Immature natural killer cell (primary cell): ENCODE data around the gene CHIA. TPM values are rescaled to one million over a fixed set of nuclear protein-coding genes. Genes with fewer than 3 reads are reported as not detected.

ENCODE experiments used
- DNase-seq, 3 donors: peaks; one replicate each; pipeline ENCODE4 v3.0.0; 2022; ENCODE audit warnings: mixed read lengths in 1 of 3
- H3K27ac Mint-ChIP-seq, 6 donors: one replicate each; pipeline ENCODE4 v1.8.0; 2020; ENCODE audit warnings: mixed read lengths in 6 of 6, mild to moderate bottlenecking in 5 of 6, inconsistent platforms in 4 of 6, moderate library complexity in 3 of 6
- H3K27me3 Mint-ChIP-seq, 3 donors: one replicate each; pipeline ENCODE4 v1.8.0; 2020 to 2021; ENCODE audit warnings: low read depth in 3 of 3, mild to moderate bottlenecking in 3 of 3, mixed read lengths in 3 of 3, moderate library complexity in 3 of 3, inconsistent platforms in 1 of 3
- H3K36me3 Mint-ChIP-seq, 3 donors: one replicate each; pipeline ENCODE4 v1.8.0; 2020; ENCODE audit warnings: mixed read lengths in 3 of 3, inconsistent platforms in 2 of 3, mild to moderate bottlenecking in 2 of 3
- H3K4me1 Mint-ChIP-seq, 2 donors: one replicate each; pipeline ENCODE4 v1.8.0; 2020; ENCODE audit warnings: inconsistent platforms in 2 of 2, mild to moderate bottlenecking in 2 of 2, mixed read lengths in 2 of 2, moderate library complexity in 1 of 2
- H3K4me3 Mint-ChIP-seq, 5 donors: one replicate each; pipeline ENCODE4 v1.8.0; 2020; ENCODE audit warnings: mild to moderate bottlenecking in 5 of 5, mixed read lengths in 5 of 5, inconsistent platforms in 3 of 5, moderate library complexity in 3 of 5
- H3K9me3 Mint-ChIP-seq, 6 donors: one replicate each; pipeline ENCODE4 v1.8.0; 2020; ENCODE audit warnings: mild to moderate bottlenecking in 6 of 6, mixed read lengths in 6 of 6, inconsistent platforms in 4 of 6, moderate library complexity in 3 of 6
- polyA plus RNA-seq, 3 donors: library from polyadenylated mRNA; unstranded; fragments of 300-500 nt; fragmentation: Illumina TruSeq; gene quantifications; one replicate each; pipeline ENCODE4 v1.2.3, GENCODE V29; 2021

The CHIA gene
- polyA plus RNA-seq, result not detected

GRCh38 chr1:111290630-111291029 lies at the start of gene CHIA:
TSS of gene CHIA (plus strand) at chr1:111290851. CDS start at chr1:111310468, 19,617 bp downstream.
- H3K27me3 Mint-ChIP-seq, result peaks cover 0 to 3% (median 0%) of the 10 kb centered on the region in 3 donors
- H3K4me3 Mint-ChIP-seq, result no peak within 1 kb of the TSS
- no peak for DNase-seq
- H3K9me3 Mint-ChIP-seq, result no peaks in the 10 kb centered on the region
- no peaks in the 10 kb centered on the region for H3K4me1 Mint-ChIP-seq
- H3K27ac Mint-ChIP-seq, result no peak within 1 kb of the TSS
- H3K36me3 Mint-ChIP-seq, result no peaks in the 10 kb centered on the region

GRCh38 chr1:111241797-111242196 lies 48.9 kb upstream of the CHIA start:
- peaks cover 0 to 1% (median 0%) of the 10 kb centered on the region in 6 donors for H3K9me3 Mint-ChIP-seq
- peaks cover 49 to 80% (median 63%) of the 10 kb centered on the region in 3 donors for H3K36me3 Mint-ChIP-seq
- H3K27ac Mint-ChIP-seq, result peak overlapping the region in 1 of 6 donors; percentile 32
- H3K27me3 Mint-ChIP-seq, result peaks cover 0 to 3% (median 0%) of the 10 kb centered on the region in 3 donors
- peaks cover 0 to 6% of the 10 kb centered on the region in 2 donors for H3K4me1 Mint-ChIP-seq
- H3K4me3 Mint-ChIP-seq, result no peak overlapping the region
- no peak for DNase-seq

DNA sequence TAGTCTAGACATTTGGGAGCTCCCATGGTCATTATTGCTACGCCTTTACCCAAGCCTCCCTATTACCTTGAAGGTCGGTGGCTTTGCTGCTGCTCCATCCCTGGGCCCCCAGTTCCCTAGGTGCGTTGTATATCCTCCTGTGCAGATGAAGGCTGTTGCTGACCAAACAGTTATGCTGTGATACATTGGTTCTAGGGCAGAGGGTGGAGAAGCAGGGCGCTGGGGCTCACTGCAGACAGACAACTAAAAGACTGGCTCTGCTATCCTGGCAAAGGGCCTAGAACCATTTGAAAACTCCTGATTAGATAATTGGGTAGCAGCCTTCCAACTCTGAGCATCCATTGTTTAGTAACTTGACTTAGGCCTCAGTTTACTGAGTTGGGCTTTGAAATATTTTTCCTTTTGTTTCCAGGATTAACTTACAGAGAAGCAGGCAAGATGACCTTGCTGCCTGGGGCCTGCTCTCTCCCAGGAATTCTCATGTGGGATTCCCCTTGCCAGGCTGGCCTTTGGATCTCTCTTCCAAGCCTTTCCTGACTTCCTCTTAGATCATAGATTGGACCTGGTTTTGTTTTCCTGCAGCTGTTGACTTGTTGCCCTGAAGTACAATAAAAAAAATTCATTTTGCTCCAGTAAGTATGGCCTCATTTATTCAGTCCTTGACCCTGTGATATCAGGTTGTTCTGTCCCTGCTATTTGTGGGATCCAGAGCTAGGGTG lies 47.7 kb upstream of the CHIA start:
- Mint-ChIP-seq H3K27ac (peak overlapping the region in 1 of 6 donors; percentile 31), H3K27me3 (peaks cover 0 to 3% (median 2%) of the 10 kb centered on the region in 3 donors), H3K4me1 (no peaks in the 10 kb centered on the region), H3K36me3 (peaks cover 39 to 73% (median 52%) of the 10 kb centered on the region in 3 donors), H3K9me3 (peaks cover 0 to 1% (median 0%) of the 10 kb centered on the region in 6 donors), H3K4me3 (no peak overlapping the region)
- no peak for DNase-seq

DNA sequence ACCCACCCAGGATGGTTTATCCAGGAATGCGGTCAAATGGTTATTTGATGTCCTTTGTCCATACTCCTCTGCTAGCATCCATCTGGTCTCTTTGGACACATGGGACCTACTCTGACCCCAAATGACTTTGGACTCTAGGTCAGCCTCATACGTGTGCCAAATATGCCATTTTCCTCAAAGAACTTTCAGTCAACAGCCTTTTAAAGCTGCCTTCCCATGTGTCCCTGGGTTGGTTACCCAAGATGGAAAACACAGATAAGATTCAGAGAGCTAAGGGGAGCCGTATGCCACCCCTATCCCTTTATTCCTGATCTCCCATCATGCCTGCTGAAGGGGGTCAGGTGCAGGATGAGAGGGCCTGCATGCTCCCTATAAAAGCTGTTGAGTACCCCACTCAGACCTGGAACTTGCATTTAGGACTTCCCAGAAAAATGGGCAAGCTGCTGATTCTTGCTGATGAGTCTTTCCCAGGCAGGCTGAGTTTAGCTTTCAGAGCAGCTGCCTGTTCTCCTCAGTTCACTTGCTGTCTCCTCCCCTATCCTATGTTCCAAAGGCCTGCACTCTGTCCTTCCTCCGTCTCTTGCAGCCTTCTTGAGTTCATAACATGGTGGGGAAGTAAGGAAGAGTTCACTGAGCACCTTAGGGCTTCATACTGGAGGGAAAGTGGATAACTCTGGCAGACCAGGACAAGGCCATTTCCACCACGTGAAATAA lies 43.4 kb upstream of the CHIA start:
- peaks cover 13 to 18% of the 10 kb centered on the region in 2 donors for H3K4me1 Mint-ChIP-seq
- peaks cover 9 to 31% (median 21%) of the 10 kb centered on the region in 3 donors for H3K36me3 Mint-ChIP-seq
- DNase-seq, result no peak
- H3K9me3 Mint-ChIP-seq, result no peaks in the 10 kb centered on the region
- no peak overlapping the region for H3K4me3 Mint-ChIP-seq
- no peak overlapping the region for H3K27ac Mint-ChIP-seq
- H3K27me3 Mint-ChIP-seq, result peaks cover 0 to 2% (median 0%) of the 10 kb centered on the region in 3 donors

DNA sequence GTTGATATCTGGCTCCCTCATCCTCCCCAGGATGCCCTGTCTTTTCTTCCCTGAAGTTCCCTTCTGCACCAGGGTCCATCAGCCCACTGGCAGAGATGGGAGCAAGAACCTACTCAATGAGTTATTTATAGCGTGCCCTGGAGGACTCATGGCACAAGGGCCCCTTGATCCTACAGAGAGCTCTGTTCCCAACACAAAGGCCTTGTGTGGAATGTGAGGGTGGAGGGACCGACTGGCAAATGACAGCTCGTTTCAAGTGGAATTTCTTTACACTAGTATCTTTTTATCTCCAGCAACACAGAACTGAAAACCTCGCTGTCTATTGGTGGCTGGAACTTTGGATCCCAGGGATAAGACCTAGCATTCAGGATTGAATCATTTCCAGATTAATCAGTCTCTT lies 40.7 kb upstream of the CHIA start:
- Mint-ChIP-seq H3K36me3 (peaks cover 0 to 22% (median 0%) of the 10 kb centered on the region in 3 donors), H3K27ac (no peak overlapping the region), H3K4me1 (peaks cover 13 to 21% of the 10 kb centered on the region in 2 donors), H3K27me3 (peaks cover 0 to 2% (median 0%) of the 10 kb centered on the region in 3 donors), H3K4me3 (no peak overlapping the region), H3K9me3 (no peaks in the 10 kb centered on the region)
- no peak for DNase-seq

GRCh38 chr1:111251570-111251969 lies 39.1 kb upstream of the CHIA start:
- Mint-ChIP-seq H3K4me1 (peaks cover 13 to 21% of the 10 kb centered on the region in 2 donors), H3K36me3 (peaks cover 0 to 10% (median 0%) of the 10 kb centered on the region in 3 donors), H3K9me3 (no peaks in the 10 kb centered on the region), H3K4me3 (peak overlapping the region in 2 of 5 donors; percentile 18 to 46), H3K27me3 (peaks cover 0 to 4% (median 2%) of the 10 kb centered on the region in 3 donors), H3K27ac (peak overlapping the region; percentile 51 to 87 (median 74))
- DNase-seq, result peak; percentile 13 to 34 (median 21)

DNA sequence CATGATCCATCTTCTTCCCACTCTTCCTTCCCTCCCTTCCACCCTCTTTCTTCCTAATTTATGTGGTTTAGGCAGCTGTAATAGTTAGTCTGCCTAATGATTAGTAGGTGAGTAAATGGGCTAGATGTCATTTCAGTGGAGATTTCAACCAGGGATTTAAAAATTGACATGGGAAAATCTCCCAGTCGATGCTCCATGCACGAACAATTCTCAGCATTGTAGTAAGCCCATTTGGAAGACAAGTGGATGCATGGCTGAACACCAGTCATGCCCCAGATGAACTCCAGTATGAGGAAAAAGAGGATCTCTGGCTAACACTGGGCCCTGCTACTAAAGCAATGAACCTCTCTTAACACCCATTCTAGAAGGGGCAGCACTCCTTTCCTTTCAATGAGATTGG lies 37.9 kb upstream of the CHIA start:
- H3K27ac Mint-ChIP-seq, result no peak overlapping the region
- no peak for DNase-seq

DNA sequence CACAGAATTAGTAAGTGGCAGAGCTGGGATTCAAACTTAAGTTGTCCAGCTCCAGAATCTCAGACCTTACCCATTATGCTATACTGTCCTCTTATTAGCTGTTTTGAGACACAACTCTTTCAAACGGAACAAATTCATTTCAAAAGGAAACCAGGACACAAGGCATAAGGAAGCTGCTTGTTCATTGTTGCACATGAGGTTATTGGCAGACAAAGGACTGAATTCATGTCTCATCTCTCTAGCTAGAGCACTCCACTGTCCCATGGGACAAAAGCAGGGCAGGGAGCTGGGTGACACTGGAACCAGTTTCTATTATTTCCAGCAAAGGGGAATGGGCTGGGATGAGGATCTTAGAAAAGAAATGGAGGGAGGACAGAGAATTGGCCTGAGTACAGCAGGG lies 36.8 kb upstream of the CHIA start:
- DNase-seq, result no peak
- Mint-ChIP-seq H3K4me1 (peaks cover 13 to 21% of the 10 kb centered on the region in 2 donors), H3K36me3 (peaks cover 0 to 3% (median 0%) of the 10 kb centered on the region in 3 donors), H3K4me3 (no peak overlapping the region), H3K27ac (no peak overlapping the region), H3K27me3 (peaks cover 0 to 4% (median 0%) of the 10 kb centered on the region in 3 donors), H3K9me3 (no peaks in the 10 kb centered on the region)

More for the DNA sequence above, 37.9 kb upstream of the CHIA start:
- no peaks in the 10 kb centered on the region for H3K9me3 Mint-ChIP-seq
- H3K36me3 Mint-ChIP-seq, result peaks cover 0 to 3% (median 0%) of the 10 kb centered on the region in 3 donors
- H3K4me1 Mint-ChIP-seq, result peaks cover 13 to 21% of the 10 kb centered on the region in 2 donors
- H3K27me3 Mint-ChIP-seq, result peaks cover 0 to 4% (median 0%) of the 10 kb centered on the region in 3 donors
- no peak overlapping the region for H3K4me3 Mint-ChIP-seq

DNA sequence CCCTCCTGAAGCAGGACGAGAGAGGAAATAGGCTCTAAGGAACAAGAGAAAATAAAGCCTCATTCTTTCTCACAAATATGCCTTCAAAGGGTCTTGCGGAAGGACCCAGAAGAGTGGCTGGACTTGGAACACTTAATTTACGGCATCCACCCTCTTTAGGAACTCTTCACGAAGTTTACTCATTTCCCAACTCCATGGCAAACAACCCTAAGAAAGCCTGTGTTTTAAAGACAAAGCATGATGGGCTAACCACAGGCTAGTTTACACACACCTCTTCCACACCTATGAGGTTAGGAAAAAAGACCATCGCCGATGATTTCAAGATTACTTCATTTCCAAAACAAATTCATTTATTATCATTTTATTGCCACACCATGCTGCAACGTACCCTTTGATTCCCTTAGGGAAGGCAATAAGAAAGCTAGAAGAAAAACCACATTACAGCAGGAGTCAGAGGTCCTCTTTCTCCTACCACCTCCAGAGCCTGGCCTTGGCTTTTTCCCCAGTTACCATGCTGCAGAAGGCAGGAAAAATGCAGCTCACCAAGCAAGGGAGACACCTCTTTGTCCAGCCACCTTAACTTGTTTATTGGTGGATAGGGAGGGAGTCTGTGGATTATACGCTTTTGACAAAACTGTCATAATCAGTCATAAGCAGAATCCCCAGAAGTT lies 33.5 kb upstream of the CHIA start:
- H3K9me3 Mint-ChIP-seq, result no peaks in the 10 kb centered on the region
- H3K27ac Mint-ChIP-seq, result no peak overlapping the region
- H3K4me1 Mint-ChIP-seq, result peaks cover 2 to 4% of the 10 kb centered on the region in 2 donors

DNA sequence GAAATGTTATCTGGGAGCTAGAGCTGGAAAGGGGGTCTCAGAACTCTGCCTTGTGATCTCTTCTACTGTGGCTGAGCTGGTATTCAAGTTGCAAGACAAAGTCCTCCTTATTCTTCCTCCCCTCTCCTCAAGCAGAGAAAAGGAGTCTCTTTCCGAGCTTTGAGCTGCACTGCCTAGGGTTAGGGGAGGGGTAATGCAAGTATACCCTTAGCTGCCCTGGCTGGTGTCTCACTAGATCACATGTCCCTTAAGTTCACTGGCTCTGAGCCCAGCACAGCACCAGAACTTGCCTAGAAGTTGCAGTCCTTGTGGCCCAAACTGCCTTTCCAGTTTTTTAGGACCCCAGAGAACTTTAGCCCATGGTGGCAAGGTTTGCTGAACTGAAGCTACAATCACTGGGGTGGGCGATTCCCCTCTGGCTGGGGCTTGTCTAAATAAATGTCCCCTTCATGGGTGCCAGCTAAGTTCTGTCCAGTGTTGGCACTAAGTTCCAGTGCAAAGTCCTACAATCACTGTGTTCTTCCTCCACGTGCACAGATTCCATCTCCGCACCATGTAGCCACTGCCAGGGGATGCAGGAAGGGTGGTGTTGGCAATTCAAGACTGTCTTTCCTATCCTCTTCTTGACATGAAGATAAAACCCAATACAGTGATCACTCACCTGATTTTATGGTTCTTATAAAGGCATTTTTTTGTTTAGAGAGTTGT lies 22.7 kb upstream of the CHIA start:
- no peak for DNase-seq
- peaks cover 0 to 14% (median 8%) of the 10 kb centered on the region in 6 donors for H3K9me3 Mint-ChIP-seq
- peaks cover 11% of the 10 kb centered on the region in 2 donors for H3K4me1 Mint-ChIP-seq
- peaks cover 5 to 17% (median 13%) of the 10 kb centered on the region in 3 donors for H3K36me3 Mint-ChIP-seq
- H3K27ac Mint-ChIP-seq, result no peak overlapping the region
- H3K4me3 Mint-ChIP-seq, result no peak overlapping the region
- peaks cover 8 to 23% (median 18%) of the 10 kb centered on the region in 3 donors for H3K27me3 Mint-ChIP-seq

More for the DNA sequence above, 33.5 kb upstream of the CHIA start:
- Mint-ChIP-seq H3K27me3 (peaks cover 0 to 4% (median 0%) of the 10 kb centered on the region in 3 donors), H3K4me3 (no peak overlapping the region), H3K36me3 (peaks cover 0 to 3% (median 0%) of the 10 kb centered on the region in 3 donors)
- DNase-seq, result no peak

DNA sequence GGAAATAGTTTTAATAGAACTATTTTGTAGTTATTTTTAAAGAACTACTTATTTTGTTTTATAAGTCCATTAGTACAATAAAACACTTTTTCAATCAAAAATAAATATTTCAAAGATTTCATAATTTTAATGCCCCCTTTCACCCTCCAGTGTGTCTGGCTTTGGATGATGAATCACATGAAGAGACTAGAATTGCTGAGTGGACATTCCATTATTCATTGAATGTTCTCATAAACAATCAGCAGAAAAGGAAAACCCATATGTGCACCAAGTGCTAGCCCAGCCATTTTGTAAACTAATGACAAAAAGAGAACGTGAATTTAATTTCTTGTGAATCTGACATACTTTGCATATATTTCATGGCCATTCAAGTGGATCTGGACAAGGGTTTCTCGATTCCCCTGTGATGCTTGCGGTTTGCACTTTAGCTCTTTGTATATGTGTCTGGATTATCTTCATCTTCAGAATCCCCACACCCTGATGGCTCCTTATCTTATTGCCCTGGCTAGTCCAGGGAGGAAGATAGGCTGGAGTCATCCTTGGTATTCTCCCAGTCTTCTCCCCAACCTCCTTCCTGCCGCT lies 20.7 kb upstream of the CHIA start:
- peaks cover 11% of the 10 kb centered on the region in 2 donors for H3K4me1 Mint-ChIP-seq
- H3K36me3 Mint-ChIP-seq, result peaks cover 5 to 9% (median 9%) of the 10 kb centered on the region in 3 donors
- H3K27me3 Mint-ChIP-seq, result peaks cover 8 to 23% (median 19%) of the 10 kb centered on the region in 3 donors
- H3K4me3 Mint-ChIP-seq, result peak overlapping the region in 1 of 5 donors; percentile 12
- no peak overlapping the region for H3K27ac Mint-ChIP-seq
- DNase-seq, result no peak
- H3K9me3 Mint-ChIP-seq, result peaks cover 0 to 9% (median 5%) of the 10 kb centered on the region in 6 donors

DNA sequence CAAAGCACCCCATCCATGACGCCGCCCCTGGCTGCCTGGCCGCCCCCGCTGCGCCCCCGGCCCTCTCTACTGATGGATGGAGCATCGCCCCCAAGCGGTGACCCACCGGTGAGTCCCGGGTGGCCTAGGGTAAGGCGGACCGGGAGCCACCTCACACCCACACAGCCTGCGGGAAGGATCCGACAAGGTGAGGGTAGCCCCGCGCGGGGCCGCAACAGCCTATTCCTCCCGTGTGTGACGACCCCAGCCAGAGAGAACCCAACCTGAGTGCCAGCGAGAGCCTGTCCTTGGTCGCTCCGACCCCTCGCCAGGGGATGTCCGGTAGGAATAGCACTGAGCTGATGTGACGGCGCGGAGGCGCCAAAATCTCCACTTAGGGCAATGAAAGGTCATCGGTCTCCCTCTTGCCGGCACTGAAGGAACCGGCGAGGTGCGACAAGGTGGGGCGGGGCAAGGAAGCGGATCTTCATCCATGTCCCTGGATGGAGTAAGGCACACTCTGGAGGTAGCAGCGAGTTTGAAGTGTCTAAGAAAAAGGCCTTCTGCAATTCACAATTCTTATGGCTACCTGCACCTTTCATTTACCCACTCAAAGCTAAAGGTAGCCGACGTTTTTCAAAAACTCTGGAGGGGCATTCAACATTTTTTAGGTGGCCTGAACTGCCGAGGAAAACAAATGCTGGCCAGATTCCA lies 19.7 kb upstream of the CHIA start:
- peaks cover 11% of the 10 kb centered on the region in 2 donors for H3K4me1 Mint-ChIP-seq
- H3K4me3 Mint-ChIP-seq, result peak overlapping the region; percentile 62 to 80 (median 67)
- peak; percentile 9 to 12 (median 10) for DNase-seq
- peaks cover 3 to 6% (median 5%) of the 10 kb centered on the region in 3 donors for H3K36me3 Mint-ChIP-seq
- H3K27ac Mint-ChIP-seq, result no peak overlapping the region
- peaks cover 8 to 20% (median 18%) of the 10 kb centered on the region in 3 donors for H3K27me3 Mint-ChIP-seq
- peaks cover 0 to 3% (median 0%) of the 10 kb centered on the region in 6 donors for H3K9me3 Mint-ChIP-seq
